T-cell (primary cell): ENCODE data around the gene TMEM232. TPM values are rescaled to one million over a fixed set of nuclear protein-coding genes. Genes with fewer than 3 reads are reported as not detected.

Experiments used
- total RNA-seq, 35 experiments: library from RNA in 6 of 35; stranded (reverse) in 6 of 35; fragments of 120-200 nt in 1 of 35; gene quantifications; one replicate each; pipeline versions ENCODE4 v1.2.1 to v1.2.4 and lab custom pipeline; 2013 to 2026

Gene TMEM232
- total RNA-seq, 5 donors from 2014 or later (not counting 1 experiment from before 2014, with no cell fraction given), result 1.1 to 2.9 (median 1.5) TPM

Other genes starting within 250 kb of the TMEM232 start
- gene SLC25A46, start 12.3 kb upstream of the TMEM232 start, total RNA-seq, result 10 to 100 TPM; 33.3 to 41.6 (median 40.1) TPM